Measurements from ENCODE around the gene BLM. TPM values are rescaled to one million over a fixed set of nuclear protein-coding genes. Genes with fewer than 3 reads are reported as not detected.
A peak's percentile ranks its signal among the peaks of the same experiment; 100 is the strongest.

Gene BLM
- total RNA-seq, 4 donors from 2014 or later, result 1.3 to 3.4 (median 2.0) TPM

DNA sequence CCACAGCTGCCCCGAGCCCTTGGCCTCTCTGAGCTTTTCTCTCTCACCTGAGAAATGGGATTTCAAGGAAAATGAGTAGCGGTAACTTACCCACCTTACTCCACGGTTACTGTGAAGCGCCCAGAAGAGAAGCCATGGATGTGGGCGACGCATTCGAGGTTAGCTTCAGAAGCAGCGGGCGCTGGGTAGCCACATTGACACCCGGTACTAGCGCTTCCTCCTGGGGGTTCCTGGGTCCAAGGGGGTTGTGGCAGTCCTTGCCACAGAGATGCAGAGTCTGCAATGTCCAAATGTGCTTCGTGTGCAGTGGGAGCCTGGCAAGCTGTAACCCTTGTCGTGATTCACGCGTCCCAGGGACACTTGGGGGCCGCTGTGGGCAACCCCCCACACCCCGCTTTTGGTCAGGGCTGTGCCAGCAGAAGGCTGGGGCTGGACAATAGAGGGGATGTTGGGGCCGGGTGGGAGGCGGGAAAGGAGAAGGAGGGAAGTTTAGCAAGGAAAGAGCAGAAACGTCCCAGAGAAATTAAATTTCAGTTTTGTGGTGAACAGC, 109.8 kb downstream of the BLM start:
- TF ChIP-seq POLR2A (IDR thresholded peaks at IDR 0.05), result no peak
- TF ChIP-seq, protein P1, sequence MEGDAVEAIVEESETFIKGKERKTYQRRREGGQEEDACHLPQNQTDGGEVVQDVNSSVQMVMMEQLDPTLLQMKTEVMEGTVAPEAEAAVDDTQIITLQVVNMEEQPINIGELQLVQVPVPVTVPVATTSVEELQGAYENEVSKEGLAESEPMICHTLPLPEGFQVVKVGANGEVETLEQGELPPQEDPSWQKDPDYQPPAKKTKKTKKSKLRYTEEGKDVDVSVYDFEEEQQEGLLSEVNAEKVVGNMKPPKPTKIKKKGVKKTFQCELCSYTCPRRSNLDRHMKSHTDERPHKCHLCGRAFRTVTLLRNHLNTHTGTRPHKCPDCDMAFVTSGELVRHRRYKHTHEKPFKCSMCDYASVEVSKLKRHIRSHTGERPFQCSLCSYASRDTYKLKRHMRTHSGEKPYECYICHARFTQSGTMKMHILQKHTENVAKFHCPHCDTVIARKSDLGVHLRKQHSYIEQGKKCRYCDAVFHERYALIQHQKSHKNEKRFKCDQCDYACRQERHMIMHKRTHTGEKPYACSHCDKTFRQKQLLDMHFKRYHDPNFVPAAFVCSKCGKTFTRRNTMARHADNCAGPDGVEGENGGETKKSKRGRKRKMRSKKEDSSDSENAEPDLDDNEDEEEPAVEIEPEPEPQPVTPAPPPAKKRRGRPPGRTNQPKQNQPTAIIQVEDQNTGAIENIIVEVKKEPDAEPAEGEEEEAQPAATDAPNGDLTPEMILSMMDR (IDR thresholded peaks at IDR 0.05), result no peak
- 88 to 90% methylated on average over 18 of the region's 20 CpGs for WGBS, 2 donors

DNA sequence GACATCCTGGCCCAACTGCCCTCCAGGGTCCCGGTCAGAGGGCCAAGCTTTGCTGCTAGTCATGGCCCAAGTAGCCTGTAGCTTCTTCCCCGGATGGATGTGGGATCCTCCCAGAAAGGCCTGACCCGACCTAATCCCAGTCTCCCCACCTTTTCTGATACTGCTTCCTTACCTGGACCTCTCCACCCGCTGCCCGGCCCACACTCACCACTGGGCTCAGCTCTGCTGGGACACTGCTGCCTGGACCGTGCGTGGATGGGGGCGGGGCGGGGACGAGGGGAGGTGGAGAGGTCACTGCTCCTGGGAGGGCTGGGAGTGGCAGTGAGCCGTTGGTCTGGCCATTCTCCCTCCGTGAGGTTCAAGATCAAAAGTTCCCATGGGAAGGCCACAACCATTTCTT, 111.0 kb downstream of the BLM start:
- intact Hi-C loops (cut with DNase I), result no loop called here
- 72 to 100% methylated on average over 2 to 6 of the region's 12 CpGs for WGBS, 2 donors
- Histone ChIP-seq H3K36me3 (no peaks in the 10 kb centered on the region), H3K27me3 (no peaks in the 10 kb centered on the region), H3K27ac (no peak overlapping the region), H3K9me3 (no peaks in the 10 kb centered on the region), H3K4me1 (peaks cover 0 to 13% (median 0%) of the 10 kb centered on the region in 3 donors), H3K4me3 (no peak overlapping the region)
- no peak for DNase-seq
- TF ChIP-seq POLR2A (IDR thresholded peaks at IDR 0.05), result no peak
- TF ChIP-seq, protein P1 (IDR thresholded peaks at IDR 0.05), result no peak

More for the DNA sequence above, 109.8 kb downstream of the BLM start:
- Histone ChIP-seq H3K4me3 (no peak overlapping the region), H3K27ac (no peak overlapping the region), H3K36me3 (no peaks in the 10 kb centered on the region), H3K9me3 (no peaks in the 10 kb centered on the region), H3K27me3 (no peaks in the 10 kb centered on the region), H3K4me1 (peaks cover 0 to 13% (median 0%) of the 10 kb centered on the region in 3 donors)
- intact Hi-C loops (cut with DNase I), result no loop called here
- DNase-seq, result no peak

GRCh38 chr15:90829126-90829525, 112.0 kb downstream of the BLM start:
- Histone ChIP-seq H3K4me1 (peaks cover 0 to 13% (median 0%) of the 10 kb centered on the region in 3 donors), H3K27ac (peak overlapping the region in 2 of 4 donors; percentile 70), H3K4me3 (no peak overlapping the region), H3K27me3 (no peaks in the 10 kb centered on the region), H3K9me3 (no peaks in the 10 kb centered on the region), H3K36me3 (no peaks in the 10 kb centered on the region)
- no peak for DNase-seq
- intact Hi-C loops (cut with DNase I), result no loop called here
- WGBS, 2 donors, result 83 to 88% methylated on average over 5 to 6 of the region's 6 CpGs
- TF ChIP-seq, protein P1 (IDR thresholded peaks at IDR 0.05), result no peak
- TF ChIP-seq POLR2A (IDR thresholded peaks at IDR 0.05), result no peak

DNA sequence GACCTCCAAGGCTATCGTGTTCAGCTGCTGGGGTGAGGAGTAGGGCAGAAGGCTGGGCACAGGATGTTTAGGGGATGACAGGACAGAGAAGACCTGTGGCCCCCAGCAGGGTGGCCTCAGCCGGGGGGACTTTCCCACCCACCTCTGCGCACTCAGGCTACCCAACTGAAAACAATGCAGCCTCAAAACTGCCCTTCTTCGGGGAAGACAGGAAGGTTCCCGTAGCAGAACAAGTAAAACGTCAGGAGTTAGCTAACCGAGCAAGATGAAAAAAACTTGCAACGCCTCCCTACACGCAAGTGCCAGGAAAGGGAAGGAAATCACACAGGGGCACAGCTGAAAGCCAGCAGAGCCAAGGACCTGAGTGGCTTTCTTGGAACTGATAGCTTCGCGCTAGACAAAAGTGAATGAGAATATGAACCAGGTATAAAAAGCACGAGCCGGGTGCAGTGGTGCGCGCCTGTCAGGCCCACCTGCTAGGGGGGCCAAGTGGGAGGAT, 112.8 kb downstream of the BLM start:
- DNase-seq, result no peak

GRCh38 chr15:90834626-90835025, 117.5 kb downstream of the BLM start:
- intact Hi-C loops (cut with DNase I), result no loop called here

More for the DNA sequence above, 112.8 kb downstream of the BLM start:
- no peaks in the 10 kb centered on the region for H3K9me3 ChIP-seq
- intact Hi-C loops (cut with DNase I), result no loop called here
- no peaks in the 10 kb centered on the region for H3K27me3 ChIP-seq
- 39 to 89% methylated on average over 8 to 15 of the region's 15 CpGs for WGBS, 2 donors
- H3K4me3 ChIP-seq, result no peak overlapping the region
- TF ChIP-seq POLR2A (IDR thresholded peaks at IDR 0.05), result peak in 1 of 4 donors; percentile 41
- TF ChIP-seq, protein P1 (IDR thresholded peaks at IDR 0.05), result no peak
- no peaks in the 10 kb centered on the region for H3K36me3 ChIP-seq
- peak overlapping the region; percentile 37 to 70 (median 60) for H3K27ac ChIP-seq
- H3K4me1 ChIP-seq, result peaks cover 0 to 13% (median 0%) of the 10 kb centered on the region in 3 donors

More at GRCh38 chr15:90834626-90835025, 117.5 kb downstream of the BLM start:
- no peak overlapping the region for H3K4me3 ChIP-seq
- no peak for TF ChIP-seq POLR2A (IDR thresholded peaks at IDR 0.05)
- TF ChIP-seq, protein P1 (IDR thresholded peaks at IDR 0.05), result no peak
- no peaks in the 10 kb centered on the region for H3K36me3 ChIP-seq
- H3K27ac ChIP-seq, result no peak overlapping the region
- peaks cover 0 to 31% (median 6%) of the 10 kb centered on the region in 3 donors for H3K4me1 ChIP-seq
- no peaks in the 10 kb centered on the region for H3K9me3 ChIP-seq
- H3K27me3 ChIP-seq, result no peaks in the 10 kb centered on the region
- WGBS, 2 donors, result 57 to 75% methylated on average over 5 of the region's 5 CpGs
- DNase-seq, result no peak
